H7 (cell line): ENCODE results near the gene DENR. TPM values are rescaled to one million over a fixed set of nuclear protein-coding genes. Genes with fewer than 3 reads are reported as not detected.

Experiments used
- total RNA-seq: library from RNA; depleted of rRNA; stranded (reverse); fragments of >200 nt; shearing (Covaris generic); gene quantifications from 2 replicates; pipeline ENCODE4 v1.2.3, GENCODE V29; 2014; rRNA removed

DENR gene
- total RNA-seq, 1 experiment from 2014 or later, result 55.0 TPM

Other genes starting within 250 kb of the DENR start
- gene RSRC2, start 225.9 kb upstream of the DENR start, total RNA-seq, result 54.4 and 69.8 TPM in 2 replicates
- 64.5 and 117 TPM in 2 replicates for gene KNTC1, start 225.6 kb upstream of the DENR start, total RNA-seq
- gene HCAR2, start 49.5 kb upstream of the DENR start, total RNA-seq, result not detected in 2 replicates
- gene HCAR3, start 36.0 kb upstream of the DENR start, total RNA-seq, result not detected in 2 replicates
- 0.04 TPM in 1 of 2 replicates, not detected in the other for gene HCAR1, start 22.0 kb upstream of the DENR start, total RNA-seq
- 0.62 and 0.63 TPM in 2 replicates for gene CCDC62, start 21.7 kb downstream of the DENR start, total RNA-seq
- 33.6 and 35.6 TPM in 2 replicates for gene HIP1R, start 82.6 kb downstream of the DENR start, total RNA-seq
- 14.7 and 20.9 TPM in 2 replicates for gene VPS37B, start 143.3 kb downstream of the DENR start, total RNA-seq
- 1.7 and 3.0 TPM in 2 replicates for gene ABCB9, start 213.6 kb downstream of the DENR start, total RNA-seq
- 17.8 and 23.4 TPM in 2 replicates for gene OGFOD2, start 222.4 kb downstream of the DENR start, total RNA-seq
- gene ARL6IP4, start 227.9 kb downstream of the DENR start, total RNA-seq, result 203 and 220 TPM in 2 replicates